ENCODE measurements around the gene ADCY7.

- TF ChIP-seq CTCF (IDR thresholded peaks at IDR 0.05), result no peak
- TF ChIP-seq TEAD4 (CRISPR knock-in tag; IDR thresholded peaks at IDR 0.05), result no peak
- TF ChIP-seq RORB (CRISPR knock-in tag; IDR thresholded peaks at IDR 0.05), result no peak
These were observed 84.8 kb downstream of the ADCY7 start for GRCh38 chr16:50351116-50351515.

Data from WTC11 (cell line).